Globus pallidus (tissue), 1 donor: ENCODE measurements around the gene PTH2.

Source experiments
- DNase-seq: peaks from one replicate; pipeline ENCODE4 v3.0.0-alpha.2; 2015; ENCODE audit warnings: low spot score

PTH2 gene

GRCh38 chr19:49409441-49410029 is 13.7 kb downstream of the PTH2 start:
- no peak for DNase-seq

- no peak for DNase-seq
Measured at GRCh38 chr19:49408816-49409440, 14.3 kb downstream of the PTH2 start.

DNA sequence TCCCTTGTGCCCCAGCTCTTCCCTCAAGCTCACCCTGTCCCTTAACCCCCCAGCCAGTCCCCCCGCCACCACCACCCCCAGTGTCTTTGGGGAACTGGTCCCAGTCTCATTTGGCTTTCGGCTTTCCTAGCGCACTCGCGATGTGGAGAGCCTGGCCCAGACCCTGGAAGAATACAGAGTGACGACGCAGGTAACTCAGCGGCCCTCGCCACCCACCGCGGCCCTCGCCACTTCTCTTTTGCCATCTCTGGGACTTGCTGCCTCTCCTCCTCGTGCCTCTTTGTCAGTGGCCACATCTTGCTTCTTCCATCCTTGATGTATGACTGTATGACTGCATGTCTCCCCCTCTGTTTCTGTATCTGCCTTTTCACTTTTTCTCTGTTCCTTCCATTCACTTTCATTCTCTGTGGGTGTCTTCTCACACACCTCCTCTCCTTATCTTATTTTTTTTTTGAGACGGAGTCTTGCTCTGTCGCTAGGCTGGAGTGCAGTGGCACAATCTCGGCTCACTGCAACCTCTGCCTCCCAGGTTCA is 15.7 kb downstream of the PTH2 start:
- DNase-seq, result no peak

DNA sequence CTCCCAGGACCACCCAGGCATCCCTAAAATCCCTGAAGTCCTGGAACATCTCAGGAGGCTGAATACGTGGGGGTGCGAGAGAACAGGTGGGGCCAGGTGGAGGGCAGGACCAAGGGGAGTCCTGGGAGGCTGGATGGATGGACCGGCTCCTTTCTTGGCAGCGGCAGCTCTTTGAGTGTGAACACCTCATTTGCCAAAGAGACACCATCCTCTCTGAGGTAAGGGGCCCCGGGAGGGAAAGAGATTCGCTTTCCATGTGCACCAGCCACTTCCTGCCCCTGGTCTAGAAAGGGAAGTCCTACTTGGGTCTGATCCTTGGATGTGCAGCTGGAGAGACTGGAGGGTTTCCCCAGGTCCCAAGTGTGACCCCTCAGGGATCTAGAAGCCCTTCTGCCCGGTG is 16.2 kb downstream of the PTH2 start:
- DNase-seq, result no peak

- no peak for DNase-seq
Measured at GRCh38 chr19:49403404-49404187, 19.6 kb downstream of the PTH2 start.

GRCh38 chr19:49400029-49400428 is 23.2 kb downstream of the PTH2 start:
- DNase-seq, result no peak

GRCh38 chr19:49398931-49399330 is 24.3 kb downstream of the PTH2 start:
- no peak for DNase-seq

- DNase-seq, result no peak
Measured at GRCh38 chr19:49398001-49398615, 25.1 kb downstream of the PTH2 start.

DNA sequence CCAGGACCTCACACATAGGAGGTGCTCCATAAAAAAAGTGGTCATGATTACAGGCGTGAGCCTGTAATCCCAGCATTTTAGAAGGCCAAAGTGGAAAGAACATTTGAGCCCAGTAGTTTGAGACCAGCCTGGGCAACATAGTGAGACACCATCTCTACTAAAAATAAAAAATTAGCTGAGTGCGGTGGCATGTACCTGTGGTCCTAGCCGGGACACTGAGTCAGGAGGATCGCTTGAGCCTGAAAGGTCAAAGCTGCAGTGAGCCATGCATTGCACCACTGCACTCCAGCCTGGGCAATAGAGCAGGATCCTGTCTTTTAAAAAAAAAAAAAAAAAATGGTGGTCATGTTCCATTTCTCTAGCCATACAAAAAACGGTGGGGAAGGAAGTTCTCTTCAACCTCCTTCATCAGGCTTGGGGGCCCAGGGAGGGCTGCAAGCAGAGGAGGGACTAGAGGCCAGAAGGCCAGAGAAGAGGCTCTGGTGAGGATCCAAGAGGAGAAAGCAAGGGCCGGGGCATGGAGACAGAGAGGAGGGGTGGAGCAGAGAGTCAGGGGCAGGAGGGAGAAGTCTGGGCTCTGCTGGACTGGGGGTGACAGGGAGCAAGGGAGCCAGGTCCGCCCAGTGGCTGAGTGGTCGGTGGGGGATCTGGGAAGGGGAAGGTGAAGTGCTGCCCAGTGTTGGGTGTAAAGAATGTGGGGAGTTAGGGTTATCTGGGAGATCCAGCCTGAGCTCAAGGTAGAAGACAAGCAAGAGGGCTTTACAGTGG is 26.3 kb downstream of the PTH2 start:
- DNase-seq, result no peak

GRCh38 chr19:49395581-49396407 is 27.4 kb downstream of the PTH2 start:
- DNase-seq, result no peak

DNA sequence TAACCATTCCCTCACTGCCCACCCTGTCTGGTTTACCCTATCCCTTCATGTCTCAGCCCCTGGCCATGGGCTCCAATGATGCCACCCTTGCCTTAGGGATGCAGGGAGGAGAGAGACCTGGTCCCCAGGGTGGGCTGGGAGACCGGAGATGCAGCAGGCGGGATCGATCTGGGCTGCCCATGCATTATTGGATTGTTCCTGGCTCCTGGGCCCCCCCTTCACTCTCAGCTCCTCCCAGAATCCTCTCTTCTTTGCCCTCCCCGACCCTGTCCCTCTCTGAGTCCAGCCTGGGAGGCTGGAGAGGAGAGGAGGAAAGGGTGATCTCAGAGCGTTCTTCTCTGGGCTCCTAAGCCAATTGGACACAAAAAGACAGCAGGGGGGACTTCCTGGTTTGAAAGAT is 29.4 kb downstream of the PTH2 start:
- no peak for DNase-seq

- peak; percentile 40 for DNase-seq
Measured at GRCh38 chr19:49391581-49392399, 31.5 kb downstream of the PTH2 start.

GRCh38 chr19:49390929-49391359 is 32.3 kb downstream of the PTH2 start:
- DNase-seq, result no peak

- no peak for DNase-seq
Measured at GRCh38 chr19:49390131-49390928, 32.9 kb downstream of the PTH2 start.

GRCh38 chr19:49389406-49389805 is 33.8 kb downstream of the PTH2 start:
- DNase-seq, result no peak

- peak; percentile 46 for DNase-seq
Measured at GRCh38 chr19:49387936-49388372, 35.3 kb downstream of the PTH2 start, which contains the start of gene KASH5. Gene KASH5, plus strand, starts transcription at chr19:49388249. Its CDS starts 2,635 bp downstream, at chr19:49390884.

- DNase-seq, result no peak
Measured at GRCh38 chr19:49383599-49383998, 39.6 kb downstream of the PTH2 start.

DNA sequence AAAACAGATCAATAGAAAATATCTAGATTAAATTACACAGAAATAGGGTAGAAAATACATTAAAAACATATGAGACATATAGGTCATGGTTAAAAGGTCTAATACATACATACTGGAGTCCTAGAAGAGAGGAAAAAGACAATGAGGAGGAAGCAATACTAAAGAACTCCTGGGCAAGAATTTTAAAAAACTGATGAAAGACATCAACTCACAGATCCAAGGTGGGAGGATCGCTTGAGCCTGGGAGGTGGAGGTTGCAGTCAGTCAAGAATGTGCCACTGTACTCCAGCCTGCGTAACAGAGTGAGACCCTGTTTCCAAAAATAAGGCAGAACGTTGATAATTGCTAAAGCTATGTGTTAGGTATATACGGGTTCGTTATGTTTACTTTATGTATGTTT is 40.6 kb downstream of the PTH2 start:
- DNase-seq, result no peak

DNA sequence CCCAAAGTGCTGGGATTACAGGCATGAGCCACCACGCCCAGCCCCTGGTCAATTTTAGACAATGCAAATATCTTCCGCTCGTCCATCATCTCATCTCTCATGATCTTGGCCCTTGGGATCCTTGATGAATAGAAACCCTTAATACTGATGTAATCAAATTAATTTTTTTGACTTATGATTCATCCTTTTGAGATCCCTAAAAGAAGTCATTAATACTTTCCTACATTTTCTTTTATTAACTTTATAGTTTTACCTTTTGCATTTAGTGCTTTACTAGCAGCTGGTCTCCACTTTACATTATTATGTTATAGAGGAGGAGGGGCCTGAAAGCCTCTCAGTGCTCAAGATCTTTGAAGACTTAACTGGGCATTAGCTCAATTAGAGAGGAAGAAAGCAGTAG is 42.9 kb downstream of the PTH2 start:
- no peak for DNase-seq
